Midbrain (tissue), 1 donor: ENCODE measurements around the gene LRRC28.

Experiments used
- DNase-seq: peaks from one replicate; lab custom pipeline; 2025; lab: John Stamatoyannopoulos, UW

The LRRC28 gene

DNA sequence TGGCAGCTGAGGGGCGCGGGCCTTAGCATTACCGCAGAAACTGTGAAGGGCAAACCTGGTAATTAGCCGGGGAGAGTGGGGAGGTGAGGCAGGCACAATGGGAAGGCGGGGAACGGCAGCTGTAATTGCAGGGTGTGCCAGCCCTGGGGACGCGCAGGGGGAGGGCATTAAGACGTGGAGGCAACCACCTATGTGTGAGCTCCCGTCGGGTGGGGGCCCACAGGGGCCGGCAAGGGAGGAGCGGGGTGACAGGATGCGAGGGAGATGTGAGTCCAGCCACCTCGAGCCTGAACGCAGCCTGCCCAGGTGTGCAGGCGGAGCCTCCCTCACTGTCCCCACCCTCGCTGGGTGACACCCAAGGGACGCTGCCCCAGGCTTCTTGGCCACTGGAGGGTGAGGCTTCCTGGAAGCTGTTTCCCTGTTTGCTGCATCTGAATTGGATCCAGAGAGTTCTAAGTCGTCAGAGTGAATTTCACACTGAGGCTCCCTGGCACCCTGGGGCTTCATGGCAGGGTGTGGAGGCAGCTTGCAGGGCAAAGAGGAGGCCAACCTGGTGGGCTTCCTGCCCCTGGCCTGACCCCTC, 183.9 kb downstream of the LRRC28 start:
- no peak for DNase-seq

DNA sequence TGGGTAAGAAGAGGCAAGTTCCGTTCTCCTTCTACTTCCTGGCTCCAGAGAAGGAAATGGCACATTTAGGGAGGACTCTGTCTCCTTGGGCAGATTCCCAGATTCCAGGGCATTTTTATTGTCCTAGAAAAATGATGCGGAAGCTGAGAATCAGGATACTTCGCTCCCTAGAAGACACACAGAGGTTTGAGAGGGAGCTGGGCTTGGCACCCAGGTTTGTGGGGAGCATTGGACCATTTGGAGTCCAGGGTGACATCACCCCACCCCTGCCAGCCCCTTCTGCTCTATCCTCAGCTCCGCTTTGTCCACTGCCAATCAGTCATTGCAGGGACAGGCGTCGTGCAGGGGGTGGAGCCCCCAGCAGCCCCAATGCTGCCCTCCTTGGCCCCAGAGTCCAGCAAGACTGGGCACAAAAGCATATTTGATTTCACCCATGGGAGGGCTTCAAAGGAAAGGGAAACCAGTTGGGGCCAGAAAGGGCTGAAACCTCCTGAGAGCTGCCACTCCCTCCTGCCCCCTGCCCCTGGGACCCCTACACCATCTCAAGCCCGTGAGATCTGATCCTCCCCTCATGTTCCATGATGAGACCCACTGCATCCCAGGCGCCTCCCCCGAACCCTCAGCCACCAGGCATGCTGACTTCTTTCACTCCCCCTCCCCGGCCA, 184.7 kb downstream of the LRRC28 start:
- DNase-seq, result no peak

DNA sequence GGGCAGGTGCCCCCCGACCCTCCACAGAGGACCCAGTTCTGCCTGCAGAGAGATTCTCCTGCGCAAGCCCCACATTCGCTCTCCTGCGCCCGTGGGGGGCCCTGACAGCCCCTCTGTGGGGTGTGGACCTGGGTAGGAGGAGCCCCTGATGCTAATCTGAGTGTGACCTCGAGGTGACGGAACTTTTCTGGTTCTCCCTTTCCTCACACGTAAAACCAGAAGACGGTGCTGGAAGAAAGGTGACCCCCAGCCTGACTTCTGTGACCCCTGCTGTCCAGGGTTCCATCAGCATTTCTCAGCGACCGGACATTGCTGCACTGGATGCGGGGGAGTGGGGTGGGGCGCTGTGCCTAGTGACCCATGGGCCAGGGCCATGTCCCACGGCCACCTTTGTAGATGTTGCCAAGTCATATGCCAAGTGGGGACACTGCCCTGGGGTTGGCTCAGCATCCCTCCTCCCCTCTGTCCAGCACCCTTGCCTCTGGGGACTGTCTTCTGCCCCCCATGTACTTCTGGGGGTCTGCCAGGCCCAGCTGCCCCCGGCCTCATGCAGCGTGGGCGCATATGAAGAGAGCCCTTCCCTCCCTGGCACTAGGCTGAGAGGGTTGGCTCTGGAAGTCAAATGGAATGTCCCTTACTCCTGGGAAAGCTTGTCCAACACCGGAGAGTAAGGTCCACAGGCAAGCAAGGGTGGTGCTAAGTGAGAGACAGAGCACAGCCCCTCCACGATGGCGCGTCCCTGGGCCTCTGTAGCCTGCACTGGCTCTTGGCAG, 185.4 kb downstream of the LRRC28 start:
- no peak for DNase-seq

DNA sequence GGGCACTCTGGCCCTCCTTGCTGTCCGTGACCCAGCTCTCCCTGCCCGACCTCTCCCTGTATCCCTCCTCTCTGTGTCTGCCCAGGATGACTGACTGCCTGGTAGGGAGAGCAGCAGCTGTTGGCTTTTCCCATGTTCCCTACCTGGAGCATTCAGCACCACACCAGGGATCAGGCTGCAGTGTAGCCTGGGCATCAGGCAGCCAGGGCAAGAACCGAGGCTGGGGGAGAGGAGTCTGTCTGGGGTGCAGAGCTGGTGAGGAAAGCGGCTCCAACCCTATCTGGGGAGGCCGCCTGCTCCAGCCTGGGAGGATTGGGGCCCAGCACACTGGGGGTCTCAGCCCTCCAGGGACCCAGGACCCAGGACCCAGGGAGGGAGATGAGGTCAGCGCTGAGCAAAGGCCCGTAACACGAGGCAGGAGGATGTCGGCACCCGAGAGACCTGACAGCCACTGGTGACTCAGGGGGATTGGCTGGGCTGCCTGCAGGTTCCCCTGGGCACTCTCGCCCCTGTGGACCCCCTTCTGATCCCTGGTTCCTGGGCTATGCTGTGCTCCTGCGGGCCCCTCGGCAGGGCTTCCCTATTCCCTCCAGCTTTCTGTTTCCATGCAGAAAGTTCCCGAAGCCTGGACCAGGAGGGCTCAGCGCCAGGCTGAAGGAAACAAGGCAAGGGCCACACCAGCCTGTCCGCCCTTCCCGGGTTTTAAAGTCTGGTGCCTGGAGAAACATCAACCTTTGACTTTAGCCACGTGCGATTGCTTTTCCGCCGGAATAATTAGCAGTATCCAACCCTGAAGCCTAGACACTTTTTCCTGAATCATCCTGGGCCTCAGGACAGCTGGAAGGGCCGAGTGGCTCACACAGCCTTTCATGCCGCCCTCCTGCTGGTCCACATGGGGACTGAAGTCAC, 186.3 kb downstream of the LRRC28 start:
- no peak for DNase-seq

DNA sequence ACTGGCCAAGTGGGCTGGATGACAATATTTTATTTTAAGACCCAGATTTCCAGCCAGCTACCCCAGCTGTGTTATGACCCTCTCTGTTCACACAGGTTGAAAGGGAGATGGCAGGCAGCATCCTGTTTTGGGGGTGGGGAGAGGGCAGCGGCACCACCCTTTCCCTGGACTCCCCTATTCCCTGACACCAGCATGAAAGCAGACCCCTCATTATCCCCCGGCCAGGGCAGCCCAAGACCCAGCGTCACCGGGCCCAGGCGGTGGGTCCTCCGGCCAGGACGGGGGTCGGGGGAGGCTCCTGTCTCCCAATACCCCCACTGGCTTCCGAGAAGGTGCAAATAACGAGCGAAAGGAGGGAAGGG, 186.9 kb downstream of the LRRC28 start:
- DNase-seq, result no peak

DNA sequence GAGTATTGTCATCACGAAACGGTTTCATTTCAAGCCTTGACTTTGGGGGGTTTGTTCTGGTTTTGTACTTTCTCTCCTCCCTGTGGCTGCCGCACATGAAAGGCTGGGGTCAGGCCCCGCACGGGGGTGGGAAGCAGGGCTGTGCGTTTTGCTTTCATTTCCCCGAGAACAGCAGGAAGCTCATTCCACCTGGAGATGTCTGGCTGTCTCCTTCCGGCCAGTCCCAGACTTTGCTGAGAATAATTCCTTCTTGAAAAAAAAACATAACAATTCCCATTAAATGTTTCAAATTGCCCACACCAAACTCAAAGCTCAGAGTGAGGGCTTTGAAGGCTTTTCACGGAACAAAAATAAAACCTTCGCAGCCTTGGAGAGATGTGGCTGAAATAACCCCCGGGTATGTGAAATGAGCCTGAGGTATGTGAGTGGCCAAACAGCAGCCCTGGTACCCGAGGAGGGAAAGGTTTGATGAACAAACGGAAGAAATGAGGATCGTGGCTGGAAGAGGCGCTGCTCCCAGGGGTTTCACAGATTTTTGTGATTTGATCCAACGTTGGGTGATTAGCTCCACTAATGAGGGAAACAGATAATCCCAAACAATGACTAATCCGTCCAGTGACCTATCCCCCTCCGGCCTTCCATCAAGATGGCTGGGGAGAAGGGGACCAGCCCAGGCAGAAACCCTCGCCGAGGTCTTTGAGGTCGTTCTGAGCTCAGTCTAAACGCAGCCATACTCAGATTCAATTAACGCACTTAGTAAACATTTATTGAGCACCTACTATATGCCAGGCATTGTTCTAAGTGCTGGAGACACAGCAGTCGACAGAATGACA, 187.6 kb downstream of the LRRC28 start:
- DNase-seq, result peak; percentile 27

DNA sequence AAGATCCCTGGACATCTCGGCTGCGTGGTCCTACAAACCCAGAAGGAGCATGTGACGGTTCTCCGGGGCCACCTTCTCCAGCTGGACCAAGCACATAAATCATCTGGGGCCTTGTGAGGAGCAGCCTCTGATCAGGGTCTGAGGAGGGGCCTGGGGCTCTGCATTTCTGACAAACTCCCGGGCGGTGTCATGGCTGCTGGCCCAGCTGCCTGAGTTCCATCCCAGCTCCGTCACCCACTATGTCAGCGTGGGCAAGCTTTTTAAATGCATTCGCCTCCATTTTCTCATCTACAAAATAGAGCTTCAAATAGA, 188.2 kb downstream of the LRRC28 start:
- DNase-seq, result no peak

DNA sequence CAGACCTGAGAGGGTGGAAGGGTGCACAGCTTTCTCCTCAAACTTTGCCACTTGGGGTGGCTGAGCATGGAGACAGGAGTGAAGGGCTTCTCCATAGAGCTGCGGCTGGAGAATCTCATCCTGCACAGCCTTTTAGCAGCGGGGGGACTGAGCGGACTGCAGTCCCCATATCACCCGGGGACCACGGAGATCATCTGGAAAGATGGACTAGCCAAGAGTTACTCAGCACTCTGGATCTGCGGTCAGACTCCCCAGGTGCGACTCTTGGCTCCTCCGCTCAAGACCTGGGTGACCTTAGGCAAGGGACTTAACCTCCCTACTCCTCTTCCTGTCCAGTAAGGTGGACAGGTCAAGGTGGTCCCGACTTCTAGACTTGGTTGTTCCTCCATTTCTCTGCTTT, 188.7 kb downstream of the LRRC28 start:
- DNase-seq, result no peak
